IMR-90 (cell line): ENCODE results near the gene VOPP1.

Source experiments
- MXI1 ChIP-seq: IDR thresholded peaks from 2 replicates; pipeline ENCODE4 v1.6.1; 2012; ENCODE audit warnings: low read depth, mild to moderate bottlenecking, low read length, moderate library complexity, borderline replicate concordance
- TF ChIP-seq, protein P1 (sequence below): conservative IDR thresholded peaks from 2 replicates; pipeline ENCODE4 v1.5.1; 2012; ENCODE audit warnings: mild to moderate bottlenecking, low read depth, low read length, improper control_type of control experiment

DNA sequence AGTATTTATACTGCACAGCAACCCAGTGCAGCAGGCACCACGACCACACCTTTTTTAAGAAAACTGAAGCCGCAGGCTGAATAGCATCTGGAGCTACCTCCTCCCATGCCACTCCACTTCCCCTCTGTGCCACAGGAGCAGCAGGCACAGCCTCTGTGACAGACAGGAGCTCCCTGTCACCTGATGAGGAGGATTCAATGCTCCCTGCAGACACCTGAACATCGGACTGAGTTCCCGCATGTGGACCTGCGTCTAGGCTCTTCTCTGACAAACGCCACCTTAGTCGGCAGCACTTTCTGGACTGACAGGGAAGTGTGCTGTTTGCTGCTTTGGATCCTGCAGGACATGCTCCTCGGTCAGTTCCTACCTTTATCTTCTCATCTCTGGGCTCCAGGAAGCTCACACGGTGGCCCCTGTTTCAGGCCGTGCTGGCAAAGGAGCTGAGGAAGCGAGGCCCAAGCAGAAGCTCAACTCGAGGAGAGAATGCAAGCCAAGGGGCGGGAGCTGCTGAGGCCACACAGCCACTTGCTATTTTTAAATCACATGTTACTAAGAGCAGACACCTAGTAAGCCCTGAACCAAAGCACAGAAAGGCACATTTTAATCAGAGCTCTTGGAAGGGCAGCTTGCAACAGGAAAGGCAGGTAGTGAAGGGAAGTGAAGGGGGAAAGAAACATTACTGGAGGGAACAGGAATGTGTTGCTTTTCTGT is 56.6 kb downstream of the VOPP1 start:
- TF ChIP-seq, protein P1, sequence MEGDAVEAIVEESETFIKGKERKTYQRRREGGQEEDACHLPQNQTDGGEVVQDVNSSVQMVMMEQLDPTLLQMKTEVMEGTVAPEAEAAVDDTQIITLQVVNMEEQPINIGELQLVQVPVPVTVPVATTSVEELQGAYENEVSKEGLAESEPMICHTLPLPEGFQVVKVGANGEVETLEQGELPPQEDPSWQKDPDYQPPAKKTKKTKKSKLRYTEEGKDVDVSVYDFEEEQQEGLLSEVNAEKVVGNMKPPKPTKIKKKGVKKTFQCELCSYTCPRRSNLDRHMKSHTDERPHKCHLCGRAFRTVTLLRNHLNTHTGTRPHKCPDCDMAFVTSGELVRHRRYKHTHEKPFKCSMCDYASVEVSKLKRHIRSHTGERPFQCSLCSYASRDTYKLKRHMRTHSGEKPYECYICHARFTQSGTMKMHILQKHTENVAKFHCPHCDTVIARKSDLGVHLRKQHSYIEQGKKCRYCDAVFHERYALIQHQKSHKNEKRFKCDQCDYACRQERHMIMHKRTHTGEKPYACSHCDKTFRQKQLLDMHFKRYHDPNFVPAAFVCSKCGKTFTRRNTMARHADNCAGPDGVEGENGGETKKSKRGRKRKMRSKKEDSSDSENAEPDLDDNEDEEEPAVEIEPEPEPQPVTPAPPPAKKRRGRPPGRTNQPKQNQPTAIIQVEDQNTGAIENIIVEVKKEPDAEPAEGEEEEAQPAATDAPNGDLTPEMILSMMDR = no peak
- no peak for TF ChIP-seq MXI1
